GM23248 (cell line): ENCODE measurements around the gene AMIGO2.

Experiments used
- EZH2 ChIP-seq: fragments of 200-600 bp; sonication (generic); IDR thresholded peaks from 2 replicates; pipeline ENCODE4 v1.6.1; 2018; ENCODE audit warnings: antibody characterized with exemption, mild to moderate bottlenecking; ENCODE audit not compliant: insufficient read depth, poor library complexity, severe bottlenecking
- EZH2phosphoT487 ChIP-seq: fragments of 200-600 bp; sonication (generic); IDR thresholded peaks from 2 replicates; pipeline ENCODE4 v1.6.1; 2018; ENCODE audit warnings: antibody characterized with exemption, moderate library complexity, mild to moderate bottlenecking, low read depth; ENCODE audit not compliant: insufficient read depth

- TF ChIP-seq EZH2 = no peak
- no peak for TF ChIP-seq EZH2phosphoT487
These were observed 30.3 kb upstream of the AMIGO2 start for GRCh38 chr12:47110011-47110541.
